HEK293 (cell line): ENCODE results near the gene SMIM38.

ENCODE experiments used
- CTCF ChIA-PET: fragments of 350-600 bp; formaldehyde crosslinking; extraction: SDS; loops from one replicate; lab custom pipeline; 2021; ENCODE audit warnings: antibody characterized with exemption; lab: Yijun Ruan, JAX
- POLR2A ChIA-PET: fragments of 300-600 bp; formaldehyde crosslinking; extraction: SDS; loops from one replicate; lab custom pipeline; 2020; ENCODE audit warnings: antibody characterized with exemption, inconsistent platforms; lab: Yijun Ruan, JAX
- H3K27ac ChIP-seq: fragments of 200-500 bp; sonication (Bioruptor generic); 2 replicates; pipeline ENCODE4 v1.5.1; 2014; ENCODE audit warnings: low read depth, low read length, control low read depth, inconsistent platforms; ENCODE audit errors: extremely low read depth
- H3K36me3 ChIP-seq, 2 experiments: fragments of 200-500 bp in 1 of 2; sonication (Bioruptor generic) in 1 of 2; 1 replicate in 1 of 2; 2 replicates in 1 of 2; pipeline ENCODE4 v1.5.1; 2014 to 2017; ENCODE audit warnings: inconsistent platforms in 2 of 2, low read length in 2 of 2; ENCODE audit not compliant: control insufficient read depth in 2 of 2, insufficient read depth in 1 of 2
- H3K4me1 ChIP-seq: fragments of 200-500 bp; sonication (Bioruptor generic); 2 replicates; pipeline ENCODE4 v1.5.1; 2014; ENCODE audit warnings: mild to moderate bottlenecking, low read length, inconsistent platforms; ENCODE audit not compliant: control insufficient read depth, insufficient read depth
- H3K4me3 ChIP-seq: 2 replicates; pipeline ENCODE4 v1.5.1; 2011; ENCODE audit warnings: low read depth, mild to moderate bottlenecking, control low read depth, low read length, moderate library complexity
- H3K9me3 ChIP-seq: fragments of 200-500 bp; sonication (Bioruptor generic); 2 replicates; pipeline ENCODE4 v1.5.1; 2014; ENCODE audit warnings: low read depth, low read length, inconsistent platforms; ENCODE audit not compliant: control insufficient read depth, insufficient read depth
- KLF1 ChIP-seq: fragments of 450-650 bp; formaldehyde crosslinking; IDR thresholded peaks from 2 replicates; pipeline ENCODE4 v1.5.1; 2016; ENCODE audit warnings: missing biosample characterization, missing genetic modification characterization
- REPIN1 ChIP-seq: fragments of 450-650 bp; formaldehyde crosslinking; IDR thresholded peaks from 2 replicates; pipeline ENCODE4 v1.5.1; 2017; ENCODE audit warnings: missing biosample characterization, missing genetic modification characterization, low read depth
- ZBTB1 ChIP-seq: fragments of 450-650 bp; formaldehyde crosslinking; IDR thresholded peaks from 2 replicates; pipeline ENCODE4 v1.5.1; 2016; ENCODE audit warnings: missing biosample characterization, missing genetic modification characterization
- ZBTB20 ChIP-seq: fragments of 450-650 bp; formaldehyde crosslinking; IDR thresholded peaks from 2 replicates; pipeline ENCODE4 v1.5.1; 2016; ENCODE audit warnings: missing biosample characterization, missing genetic modification characterization
- ZFP3 ChIP-seq: fragments of 450-650 bp; formaldehyde crosslinking; IDR thresholded peaks from 2 replicates; pipeline ENCODE4 v1.5.1; 2016; ENCODE audit warnings: low read depth, missing biosample characterization, missing genetic modification characterization
- ZNF10 ChIP-seq: fragments of 450-650 bp; formaldehyde crosslinking; IDR thresholded peaks from 2 replicates; pipeline ENCODE4 v1.5.1; 2017; ENCODE audit warnings: missing biosample characterization, missing genetic modification characterization
- ZNF239 ChIP-seq: fragments of 450-650 bp; formaldehyde crosslinking; IDR thresholded peaks from 2 replicates; pipeline ENCODE4 v1.5.1; 2016; ENCODE audit warnings: missing biosample characterization, missing genetic modification characterization
- ZNF433 ChIP-seq: fragments of 450-650 bp; formaldehyde crosslinking; IDR thresholded peaks from 2 replicates; pipeline ENCODE4 v1.5.1; 2016; ENCODE audit warnings: missing biosample characterization, missing genetic modification characterization, low read depth
- ZNF560 ChIP-seq: fragments of 450-650 bp; formaldehyde crosslinking; IDR thresholded peaks from 2 replicates; pipeline ENCODE4 v1.5.1; 2017; ENCODE audit warnings: missing biosample characterization, missing genetic modification characterization, borderline replicate concordance
- ZNF571 ChIP-seq: fragments of 450-650 bp; formaldehyde crosslinking; IDR thresholded peaks from 2 replicates; pipeline ENCODE4 v1.5.0; 2017; ENCODE audit warnings: missing biosample characterization, missing genetic modification characterization
- ZNF610 ChIP-seq: fragments of 450-650 bp; formaldehyde crosslinking; IDR thresholded peaks from 2 replicates; pipeline ENCODE4 v1.5.1; 2016; ENCODE audit warnings: missing biosample characterization, missing genetic modification characterization, borderline replicate concordance
- ZNF629 ChIP-seq: fragments of 450-650 bp; formaldehyde crosslinking; IDR thresholded peaks from 2 replicates; pipeline ENCODE4 v1.5.1; 2017; ENCODE audit warnings: missing biosample characterization, missing genetic modification characterization
- ZNF658 ChIP-seq: fragments of 450-650 bp; formaldehyde crosslinking; IDR thresholded peaks from 2 replicates; pipeline ENCODE4; 2016; ENCODE audit warnings: missing biosample characterization, missing genetic modification characterization
- ZNF707 ChIP-seq: fragments of 450-650 bp; formaldehyde crosslinking; IDR thresholded peaks from 2 replicates; pipeline ENCODE4 v1.5.1; 2016; ENCODE audit warnings: missing biosample characterization, missing genetic modification characterization
- ZNF785 ChIP-seq: fragments of 450-650 bp; formaldehyde crosslinking; IDR thresholded peaks from 2 replicates; pipeline ENCODE4 v1.5.1; 2016; ENCODE audit warnings: missing biosample characterization, missing genetic modification characterization
- ZXDB ChIP-seq: fragments of 450-650 bp; formaldehyde crosslinking; IDR thresholded peaks from 2 replicates; pipeline ENCODE4 v1.5.1; 2016; ENCODE audit warnings: missing biosample characterization, missing genetic modification characterization
- TF ChIP-seq, protein P1 (sequence below): fragments of 450-650 bp; formaldehyde crosslinking; IDR thresholded peaks from 2 replicates; pipeline ENCODE4 v1.5.1; 2016; ENCODE audit warnings: missing biosample characterization, missing genetic modification characterization
- TF ChIP-seq, protein P2 (sequence below): IDR thresholded peaks from 2 replicates; pipeline ENCODE4 v1.6.1; 2011; ENCODE audit warnings: mild to moderate bottlenecking, low read depth, low read length, borderline replicate concordance
- TF ChIP-seq, protein P3 (sequence below): fragments of 450-650 bp; formaldehyde crosslinking; IDR thresholded peaks from 2 replicates; pipeline ENCODE4 v1.5.1; 2016; ENCODE audit warnings: missing biosample characterization, missing genetic modification characterization

The SMIM38 gene

DNA sequence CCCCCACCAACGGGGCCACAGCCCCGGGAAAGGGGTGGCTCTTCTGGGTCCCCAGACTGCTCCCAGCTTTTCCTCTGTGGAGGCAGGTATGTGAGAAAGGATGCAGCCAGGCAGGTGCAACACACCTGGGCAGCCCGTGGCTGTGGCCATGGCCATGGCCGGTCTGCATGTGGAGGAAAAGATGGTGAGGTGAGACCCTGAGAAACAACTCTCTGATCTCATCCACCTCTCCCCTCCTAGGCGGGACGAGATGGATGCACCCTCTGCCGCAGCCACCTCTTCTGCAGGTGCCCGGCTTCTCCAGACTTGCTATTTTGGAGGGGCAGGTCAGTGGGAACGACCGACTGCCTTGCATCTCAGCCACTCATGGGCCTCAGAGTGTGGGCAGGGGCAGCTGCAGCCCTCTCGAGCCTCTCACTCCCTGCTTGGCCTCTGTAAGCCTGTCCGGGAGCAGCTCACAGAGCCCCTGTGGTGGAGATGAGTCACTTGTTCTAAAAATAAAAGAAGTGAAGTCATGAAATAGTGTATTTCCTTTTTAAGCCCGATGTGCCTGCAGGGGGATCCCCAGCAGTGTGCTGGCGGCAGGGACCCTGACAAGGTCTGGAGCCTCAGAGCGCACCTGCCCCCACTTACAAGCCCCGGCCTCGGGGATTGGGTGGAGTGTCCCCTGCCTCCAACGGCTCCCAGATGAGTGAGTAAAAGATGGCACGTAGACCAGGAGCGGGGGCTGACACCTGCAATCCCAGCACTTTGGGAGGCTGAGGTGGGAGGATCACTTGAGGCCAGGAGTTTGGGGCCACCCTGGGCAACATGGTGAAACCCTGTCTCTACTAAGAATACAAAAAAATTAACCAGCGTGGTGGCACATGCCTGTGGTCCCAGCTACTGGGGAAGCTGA, 10.7 kb downstream of the SMIM38 start (continued):
- TF ChIP-seq, protein P1, sequence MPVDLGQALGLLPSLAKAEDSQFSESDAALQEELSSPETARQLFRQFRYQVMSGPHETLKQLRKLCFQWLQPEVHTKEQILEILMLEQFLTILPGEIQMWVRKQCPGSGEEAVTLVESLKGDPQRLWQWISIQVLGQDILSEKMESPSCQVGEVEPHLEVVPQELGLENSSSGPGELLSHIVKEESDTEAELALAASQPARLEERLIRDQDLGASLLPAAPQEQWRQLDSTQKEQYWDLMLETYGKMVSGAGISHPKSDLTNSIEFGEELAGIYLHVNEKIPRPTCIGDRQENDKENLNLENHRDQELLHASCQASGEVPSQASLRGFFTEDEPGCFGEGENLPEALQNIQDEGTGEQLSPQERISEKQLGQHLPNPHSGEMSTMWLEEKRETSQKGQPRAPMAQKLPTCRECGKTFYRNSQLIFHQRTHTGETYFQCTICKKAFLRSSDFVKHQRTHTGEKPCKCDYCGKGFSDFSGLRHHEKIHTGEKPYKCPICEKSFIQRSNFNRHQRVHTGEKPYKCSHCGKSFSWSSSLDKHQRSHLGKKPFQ (tag by site-specific recombination) = no peak
- no peak for TF ChIP-seq ZNF10 (tag by site-specific recombination)
- TF ChIP-seq REPIN1 (tag by site-specific recombination) = no peak
- no peak for TF ChIP-seq ZNF658 (tag by site-specific recombination)

DNA sequence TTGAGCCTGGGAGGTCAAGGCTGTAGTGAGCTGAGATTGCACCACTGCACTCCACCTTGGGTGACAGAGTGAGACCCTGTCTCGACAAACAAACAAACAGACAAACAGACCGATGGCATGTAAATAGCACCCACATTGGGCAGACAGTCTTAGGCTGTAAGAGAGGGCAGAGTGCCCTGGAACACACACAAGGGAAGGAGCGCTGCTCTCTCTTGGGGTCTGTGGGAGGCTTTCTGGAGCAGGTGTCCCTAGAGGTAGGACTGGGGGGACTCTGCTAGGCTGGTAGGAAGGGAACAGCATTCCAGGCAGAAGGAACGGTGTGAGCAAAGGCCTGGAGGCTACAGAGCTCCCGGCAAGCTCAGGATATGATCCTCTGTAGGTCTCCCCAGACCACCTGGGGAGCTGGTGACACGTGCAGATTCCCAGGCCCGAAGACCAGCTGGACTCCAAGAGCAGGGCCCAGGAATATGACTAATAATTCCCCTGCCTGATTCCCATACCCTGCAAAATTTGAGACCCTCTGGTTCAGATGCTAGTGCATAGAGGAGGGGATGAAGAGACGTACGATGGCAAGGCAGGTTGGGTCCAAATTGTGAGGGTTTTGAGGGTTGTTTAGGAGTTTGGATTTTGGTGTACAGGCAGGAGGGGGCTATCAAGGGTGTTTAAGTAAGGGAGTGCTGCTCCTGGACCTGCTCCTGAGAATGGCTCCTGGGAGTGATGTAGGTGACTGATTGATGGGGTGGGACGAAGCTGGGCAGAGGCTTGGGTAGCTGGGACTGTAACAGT, 11.6 kb downstream of the SMIM38 start:
- ChIA-PET CTCF (no interaction called here), POLR2A (interaction anchor here (1.4 kb wide), 1 partner anchor 10 kb away, joined by 6 read pairs; no protein-coding TSS in a partner anchor)
- TF ChIP-seq ZNF610 (tag by site-specific recombination) (no peak), ZNF785 (tag by site-specific recombination) (no peak), KLF1 (no peak), ZBTB20 (tag by site-specific recombination) (peak; percentile 52; the same call in 1 of the 2 replicates), ZFP3 (tag by site-specific recombination) (peak; percentile 82), ZNF433 (tag by site-specific recombination) (no peak), ZNF571 (tag by site-specific recombination) (no peak), ZXDB (no peak), ZNF239 (no peak), ZNF560 (no peak)
- TF ChIP-seq, protein P2, sequence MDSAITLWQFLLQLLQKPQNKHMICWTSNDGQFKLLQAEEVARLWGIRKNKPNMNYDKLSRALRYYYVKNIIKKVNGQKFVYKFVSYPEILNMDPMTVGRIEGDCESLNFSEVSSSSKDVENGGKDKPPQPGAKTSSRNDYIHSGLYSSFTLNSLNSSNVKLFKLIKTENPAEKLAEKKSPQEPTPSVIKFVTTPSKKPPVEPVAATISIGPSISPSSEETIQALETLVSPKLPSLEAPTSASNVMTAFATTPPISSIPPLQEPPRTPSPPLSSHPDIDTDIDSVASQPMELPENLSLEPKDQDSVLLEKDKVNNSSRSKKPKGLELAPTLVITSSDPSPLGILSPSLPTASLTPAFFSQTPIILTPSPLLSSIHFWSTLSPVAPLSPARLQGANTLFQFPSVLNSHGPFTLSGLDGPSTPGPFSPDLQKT = no peak
- TF ChIP-seq, protein P3, sequence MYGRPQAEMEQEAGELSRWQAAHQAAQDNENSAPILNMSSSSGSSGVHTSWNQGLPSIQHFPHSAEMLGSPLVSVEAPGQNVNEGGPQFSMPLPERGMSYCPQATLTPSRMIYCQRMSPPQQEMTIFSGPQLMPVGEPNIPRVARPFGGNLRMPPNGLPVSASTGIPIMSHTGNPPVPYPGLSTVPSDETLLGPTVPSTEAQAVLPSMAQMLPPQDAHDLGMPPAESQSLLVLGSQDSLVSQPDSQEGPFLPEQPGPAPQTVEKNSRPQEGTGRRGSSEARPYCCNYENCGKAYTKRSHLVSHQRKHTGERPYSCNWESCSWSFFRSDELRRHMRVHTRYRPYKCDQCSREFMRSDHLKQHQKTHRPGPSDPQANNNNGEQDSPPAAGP (tag by site-specific recombination) = no peak
- no peak overlapping the region for H3K4me3 ChIP-seq
- H3K36me3 ChIP-seq = no peaks in the 10 kb centered on the region
- H3K9me3 ChIP-seq = no peaks in the 10 kb centered on the region
- H3K27ac ChIP-seq = no peak overlapping the region
- no peaks in the 10 kb centered on the region; the same call in 1 of the 2 replicates for H3K4me1 ChIP-seq

DNA sequence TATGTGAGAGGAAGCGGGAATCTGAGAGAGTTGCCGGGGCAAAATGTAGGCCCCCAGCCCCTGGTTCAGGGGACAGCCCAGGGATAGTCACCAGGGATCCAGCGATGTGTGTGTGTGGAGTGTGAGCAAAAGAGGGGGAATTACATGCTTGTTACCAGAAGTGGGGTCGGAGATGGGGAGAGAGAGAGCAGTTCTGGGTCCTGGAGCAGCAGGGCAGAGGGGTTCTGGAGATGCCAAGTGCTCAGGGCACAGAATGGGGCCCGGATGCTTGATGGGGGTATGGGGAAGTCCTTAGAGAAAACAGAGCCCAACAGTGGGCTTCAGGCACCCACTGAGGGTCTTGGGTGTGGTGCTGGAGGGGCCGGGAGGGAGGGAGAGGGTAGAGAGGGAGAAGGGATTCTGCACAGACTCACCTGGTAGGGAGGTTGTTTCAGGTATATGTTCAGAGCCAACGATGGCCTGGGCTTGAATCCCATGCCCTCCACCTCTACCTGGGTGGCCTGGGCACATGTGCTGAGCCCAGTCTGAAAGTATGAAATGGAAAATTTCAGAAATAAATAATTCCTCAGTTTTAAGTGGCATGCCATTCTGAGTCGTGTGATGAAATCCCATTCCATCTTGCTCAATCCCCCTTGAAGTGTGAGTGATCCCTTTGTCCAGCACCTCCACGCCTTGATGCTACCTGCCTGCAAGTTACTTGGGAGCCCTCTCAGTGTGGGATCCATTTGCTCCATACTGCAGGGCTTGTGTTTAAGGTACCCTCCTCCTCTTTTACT, 12.4 kb downstream of the SMIM38 start:
- ChIA-PET POLR2A (no interaction called here), CTCF (no interaction called here)

More for the DNA sequence above, 12.4 kb downstream of the SMIM38 start:
- Histone ChIP-seq H3K4me3 (no peak overlapping the region), H3K4me1 (no peaks in the 10 kb centered on the region; the same call in 1 of the 2 replicates), H3K27ac (no peak overlapping the region), H3K9me3 (no peaks in the 10 kb centered on the region), H3K36me3 (no peaks in the 10 kb centered on the region)
- no peak for TF ChIP-seq ZBTB1
- peak; percentile 66; the same call in 1 of the 2 replicates for TF ChIP-seq ZNF707
- TF ChIP-seq ZNF629 = no peak
